D721Med (cell line): Measurements from ENCODE around the gene GUCY1A2.

Experiments
- DNase-seq: peaks from one replicate; pipeline ENCODE4 v3.0.0; 2011; ENCODE audit warnings: low spot score; ENCODE audit not compliant: insufficient read length
- FAIRE-seq: peaks from 2 replicates; lab custom pipeline; 2011; peaks lifted over from hg19 to GRCh38; lab: Jason Lieb, UNC
- CTCF ChIP-seq: IDR thresholded peaks from 2 replicates; pipeline ENCODE4 v1.5.1; 2012; ENCODE audit warnings: mild to moderate bottlenecking, control low read depth; ENCODE audit not compliant: insufficient read depth; ENCODE audit errors: missing control alignments

GUCY1A2 gene

GRCh38 chr11:106983991-106984390 is 34.3 kb downstream of the GUCY1A2 start:
- no peak for DNase-seq
- TF ChIP-seq CTCF, result no peak
- FAIRE-seq, result no peak

GRCh38 chr11:106983261-106983660 is 35.0 kb downstream of the GUCY1A2 start:
- no peak for TF ChIP-seq CTCF
- FAIRE-seq (no peak), DNase-seq (no peak)

- peak; percentile 4 for TF ChIP-seq CTCF
- FAIRE-seq (no peak), DNase-seq (no peak)
These were observed 43.4 kb downstream of the GUCY1A2 start for GRCh38 chr11:106974831-106975230.

GRCh38 chr11:106971864-106972263 is 46.4 kb downstream of the GUCY1A2 start:
- no peak for FAIRE-seq
- no peak for TF ChIP-seq CTCF

GRCh38 chr11:106969644-106970355 is 48.5 kb downstream of the GUCY1A2 start:
- no peak for DNase-seq
- FAIRE-seq, result no peak
- no peak for TF ChIP-seq CTCF

More at GRCh38 chr11:106971864-106972263, 46.4 kb downstream of the GUCY1A2 start:
- DNase-seq, result no peak

GRCh38 chr11:106962995-106963394 is 55.3 kb downstream of the GUCY1A2 start:
- no peak for TF ChIP-seq CTCF
- no peak for DNase-seq
- FAIRE-seq, result no peak

- no peak for TF ChIP-seq CTCF
- DNase-seq (no peak), FAIRE-seq (peak; percentile 66)
These were observed 56.8 kb downstream of the GUCY1A2 start for GRCh38 chr11:106961518-106961917.
